ENCODE results near the gene TMEM179.

Gene TMEM179

GRCh38 chr14:104592785-104593184 is 11.8 kb downstream of the TMEM179 start:
- no peaks in the 10 kb centered on the region for H3K79me2 ChIP-seq (ENCODE audit: insufficient read depth, low read length)
- no peak overlapping the region for H2AFZ ChIP-seq (ENCODE audit: low read depth, low read length)
- no peak overlapping the region for H3K4me3 ChIP-seq (ENCODE audit: low read depth in 1 of 2, low read length in 2 of 2)
- no peak for TF ChIP-seq EZH2 (IDR thresholded peaks at IDR 0.05; ENCODE audit: borderline replicate concordance, low read depth, low read length, severe bottlenecking)
- TF ChIP-seq, protein P1, sequence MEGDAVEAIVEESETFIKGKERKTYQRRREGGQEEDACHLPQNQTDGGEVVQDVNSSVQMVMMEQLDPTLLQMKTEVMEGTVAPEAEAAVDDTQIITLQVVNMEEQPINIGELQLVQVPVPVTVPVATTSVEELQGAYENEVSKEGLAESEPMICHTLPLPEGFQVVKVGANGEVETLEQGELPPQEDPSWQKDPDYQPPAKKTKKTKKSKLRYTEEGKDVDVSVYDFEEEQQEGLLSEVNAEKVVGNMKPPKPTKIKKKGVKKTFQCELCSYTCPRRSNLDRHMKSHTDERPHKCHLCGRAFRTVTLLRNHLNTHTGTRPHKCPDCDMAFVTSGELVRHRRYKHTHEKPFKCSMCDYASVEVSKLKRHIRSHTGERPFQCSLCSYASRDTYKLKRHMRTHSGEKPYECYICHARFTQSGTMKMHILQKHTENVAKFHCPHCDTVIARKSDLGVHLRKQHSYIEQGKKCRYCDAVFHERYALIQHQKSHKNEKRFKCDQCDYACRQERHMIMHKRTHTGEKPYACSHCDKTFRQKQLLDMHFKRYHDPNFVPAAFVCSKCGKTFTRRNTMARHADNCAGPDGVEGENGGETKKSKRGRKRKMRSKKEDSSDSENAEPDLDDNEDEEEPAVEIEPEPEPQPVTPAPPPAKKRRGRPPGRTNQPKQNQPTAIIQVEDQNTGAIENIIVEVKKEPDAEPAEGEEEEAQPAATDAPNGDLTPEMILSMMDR (IDR thresholded peaks at IDR 0.05; ENCODE audit: borderline replicate concordance, extremely low read depth, low read length, poor library complexity, severe bottlenecking) = no peak
- H3K27ac ChIP-seq (ENCODE audit: low read length) = no peak overlapping the region
- H4K20me1 ChIP-seq (ENCODE audit: insufficient read depth, low read length) = no peaks in the 10 kb centered on the region
- no peaks in the 10 kb centered on the region for H3K4me1 ChIP-seq (ENCODE audit: insufficient read depth, low read length)
- no peaks in the 10 kb centered on the region for H3K27me3 ChIP-seq (ENCODE audit: insufficient read depth, low read length, poor library complexity)
- ATAC-seq (ENCODE audit: insufficient read depth, low read depth) = no peak
- no peaks in the 10 kb centered on the region for H3K9me3 ChIP-seq (ENCODE audit: insufficient read depth, low read length, severe bottlenecking)
- no peak for DNase-seq
- no peak overlapping the region for H3K4me2 ChIP-seq (ENCODE audit: insufficient read depth, low read length)
- no peak overlapping the region for H3K9ac ChIP-seq (ENCODE audit: low read depth, low read length)
- H3K36me3 ChIP-seq (ENCODE audit: insufficient read depth, low read length) = no peaks in the 10 kb centered on the region

- Histone ChIP-seq H3K27ac (ENCODE audit: low read length) (no peak overlapping the region), H3K9me3 (ENCODE audit: insufficient read depth, low read length, severe bottlenecking) (no peaks in the 10 kb centered on the region), H3K4me3 (ENCODE audit: low read depth in 1 of 2, low read length in 2 of 2) (no peak overlapping the region), H2AFZ (ENCODE audit: low read depth, low read length) (no peak overlapping the region), H3K79me2 (ENCODE audit: insufficient read depth, low read length) (no peaks in the 10 kb centered on the region), H3K36me3 (ENCODE audit: insufficient read depth, low read length) (no peaks in the 10 kb centered on the region), H3K27me3 (ENCODE audit: insufficient read depth, low read length, poor library complexity) (no peaks in the 10 kb centered on the region), H3K4me1 (ENCODE audit: insufficient read depth, low read length) (no peaks in the 10 kb centered on the region), H3K9ac (ENCODE audit: low read depth, low read length) (no peak overlapping the region), H3K4me2 (ENCODE audit: insufficient read depth, low read length) (no peak overlapping the region), H4K20me1 (ENCODE audit: insufficient read depth, low read length) (no peaks in the 10 kb centered on the region)
- ATAC-seq (ENCODE audit: insufficient read depth, low read depth) (no peak), DNase-seq (no peak)
- TF ChIP-seq EZH2 (IDR thresholded peaks at IDR 0.05; ENCODE audit: borderline replicate concordance, low read depth, low read length, severe bottlenecking) = no peak
- TF ChIP-seq, protein P1 (IDR thresholded peaks at IDR 0.05; ENCODE audit: borderline replicate concordance, extremely low read depth, low read length, poor library complexity, severe bottlenecking) = no peak
These were observed 12.3 kb downstream of the TMEM179 start for GRCh38 chr14:104592292-104592672.

DNA sequence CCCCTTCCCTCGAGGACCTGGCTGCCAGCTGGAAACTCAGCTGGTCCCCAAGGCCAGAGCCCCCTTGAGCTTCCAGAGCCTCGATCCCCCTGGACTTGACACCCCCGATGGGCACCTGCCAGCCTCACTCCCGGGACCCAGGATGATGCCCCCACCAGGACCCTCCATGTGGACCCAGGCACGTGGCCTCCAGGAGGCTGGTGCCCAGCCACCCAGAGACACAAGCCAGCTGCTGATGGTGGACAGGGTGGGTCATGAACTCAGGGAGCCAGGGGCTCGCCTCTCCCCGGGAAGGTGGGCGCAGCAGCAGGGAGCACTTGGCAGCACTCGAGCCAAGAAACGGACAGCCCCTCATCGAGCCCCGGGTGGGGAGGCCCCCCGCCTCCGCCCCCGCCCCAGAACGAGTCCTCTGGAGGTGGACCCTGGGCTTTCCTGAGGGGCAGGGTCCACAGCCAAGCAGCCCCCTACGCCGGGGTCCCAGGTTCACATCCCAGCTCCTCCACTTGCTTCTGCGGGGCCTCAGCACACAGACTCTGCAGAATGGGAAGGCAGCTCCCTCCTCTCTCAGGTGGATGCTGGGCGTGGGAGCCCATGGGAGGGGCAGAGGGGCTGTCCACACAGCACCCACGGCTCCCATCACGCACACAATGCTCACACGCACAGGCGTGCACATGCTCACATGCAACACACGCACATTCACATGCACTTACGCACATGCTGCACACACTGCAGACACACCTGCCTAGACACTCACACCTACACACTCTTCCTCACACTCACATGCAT is 12.9 kb downstream of the TMEM179 start:
- Histone ChIP-seq H3K27ac (ENCODE audit: low read length) (no peak overlapping the region), H3K4me1 (ENCODE audit: insufficient read depth, low read length) (no peaks in the 10 kb centered on the region), H3K27me3 (ENCODE audit: insufficient read depth, low read length, poor library complexity) (no peaks in the 10 kb centered on the region), H3K4me3 (ENCODE audit: low read depth in 1 of 2, low read length in 2 of 2) (no peak overlapping the region), H3K36me3 (ENCODE audit: insufficient read depth, low read length) (no peaks in the 10 kb centered on the region), H3K4me2 (ENCODE audit: insufficient read depth, low read length) (no peak overlapping the region), H3K9me3 (ENCODE audit: insufficient read depth, low read length, severe bottlenecking) (no peaks in the 10 kb centered on the region), H2AFZ (ENCODE audit: low read depth, low read length) (no peak overlapping the region), H3K79me2 (ENCODE audit: insufficient read depth, low read length) (no peaks in the 10 kb centered on the region), H4K20me1 (ENCODE audit: insufficient read depth, low read length) (no peaks in the 10 kb centered on the region), H3K9ac (ENCODE audit: low read depth, low read length) (no peak overlapping the region)
- TF ChIP-seq, protein P1 (IDR thresholded peaks at IDR 0.05; ENCODE audit: borderline replicate concordance, extremely low read depth, low read length, poor library complexity, severe bottlenecking) = no peak
- TF ChIP-seq EZH2 (IDR thresholded peaks at IDR 0.05; ENCODE audit: borderline replicate concordance, low read depth, low read length, severe bottlenecking) = no peak
- no peak for DNase-seq
- ATAC-seq (ENCODE audit: insufficient read depth, low read depth) = no peak

Data from DND-41 (cell line).